Prostate gland (tissue), 2 donors: ENCODE results near the gene FHL3. TPM values are rescaled to one million over a fixed set of nuclear protein-coding genes. Genes with fewer than 3 reads are reported as not detected.
A peak's percentile ranks its signal among the peaks of the same experiment; 100 is the strongest.

ENCODE experiments used
- DNase-seq: peaks from one replicate; pipeline ENCODE4 v3.0.0-alpha.2; 2019; ENCODE audit warnings: low spot score
- H3K27ac ChIP-seq, 2 donors: fragments of 200-600 bp; sonication (generic); 2 replicates each; pipeline ENCODE4 v1.5.1; 2017 to 2019
- H3K27me3 ChIP-seq: fragments of 200-600 bp; sonication (generic); replicated peaks from 2 replicates; pipeline ENCODE4 v1.5.1; 2019; ENCODE audit not compliant: insufficient read depth
- H3K36me3 ChIP-seq, 2 donors: fragments of 200-600 bp; sonication (generic); 1 replicate in 1 of 2; 2 replicates in 1 of 2; pipeline versions ENCODE4 v1.5.1 to v1.8.1; 2017 to 2019
- H3K4me1 ChIP-seq: fragments of 200-600 bp; sonication (generic); replicated peaks from 2 replicates; pipeline ENCODE4 v1.5.1; 2019
- H3K4me3 ChIP-seq, 2 donors: fragments of 200-600 bp; sonication (generic); 2 replicates each; pipeline ENCODE4 v1.5.1; 2017 to 2019
- H3K9me3 ChIP-seq: fragments of 200-600 bp; sonication (generic); 2 replicates; pipeline ENCODE4 v1.5.1; 2017
- CTCF ChIP-seq, 4 experiments: fragments of 200-600 bp in 2 of 4; fragments of 450-650 bp in 2 of 4; sonication (generic) in 2 of 4; IDR thresholded peaks; 1 replicate in 3 of 4; 2 replicates in 1 of 4; pipeline ENCODE4 v1.5.1; 2016 to 2019; ENCODE audit warnings: antibody characterized with exemption in 4 of 4, mild to moderate bottlenecking in 2 of 4, moderate library complexity in 2 of 4
- POLR2A ChIP-seq: fragments of 450-650 bp; IDR thresholded peaks from one replicate; pipeline ENCODE4 v1.6.1; 2016; ENCODE audit warnings: antibody characterized with exemption, mild to moderate bottlenecking
- POLR2AphosphoS5 ChIP-seq: sonication (generic); formaldehyde crosslinking; IDR thresholded peaks from one replicate; pipeline ENCODE4 v1.6.1; 2017; ENCODE audit warnings: antibody characterized with exemption
- WGBS: methylation state at CpG from one replicate; pipeline ENCODE4 v1.1.5; 2018; 5-methylcytosine and 5-hydroxymethylcytosine counted together
- intact Hi-C: fragments of 100-400 bp; cut with DNase I; formaldehyde crosslinking; loops from one replicate; pipeline ENCODE4 v1.14.2; 2022
- total RNA-seq, 2 donors: library from RNA; depleted of rRNA; stranded (reverse); fragments of >200 nt; gene quantifications; one replicate each; pipeline ENCODE4 v1.1.0, GENCODE V29; 2016

The FHL3 gene, protein sequence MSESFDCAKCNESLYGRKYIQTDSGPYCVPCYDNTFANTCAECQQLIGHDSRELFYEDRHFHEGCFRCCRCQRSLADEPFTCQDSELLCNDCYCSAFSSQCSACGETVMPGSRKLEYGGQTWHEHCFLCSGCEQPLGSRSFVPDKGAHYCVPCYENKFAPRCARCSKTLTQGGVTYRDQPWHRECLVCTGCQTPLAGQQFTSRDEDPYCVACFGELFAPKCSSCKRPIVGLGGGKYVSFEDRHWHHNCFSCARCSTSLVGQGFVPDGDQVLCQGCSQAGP
- total RNA-seq, result 10 to 100 TPM; 14.2 to 40.6 TPM

DNA sequence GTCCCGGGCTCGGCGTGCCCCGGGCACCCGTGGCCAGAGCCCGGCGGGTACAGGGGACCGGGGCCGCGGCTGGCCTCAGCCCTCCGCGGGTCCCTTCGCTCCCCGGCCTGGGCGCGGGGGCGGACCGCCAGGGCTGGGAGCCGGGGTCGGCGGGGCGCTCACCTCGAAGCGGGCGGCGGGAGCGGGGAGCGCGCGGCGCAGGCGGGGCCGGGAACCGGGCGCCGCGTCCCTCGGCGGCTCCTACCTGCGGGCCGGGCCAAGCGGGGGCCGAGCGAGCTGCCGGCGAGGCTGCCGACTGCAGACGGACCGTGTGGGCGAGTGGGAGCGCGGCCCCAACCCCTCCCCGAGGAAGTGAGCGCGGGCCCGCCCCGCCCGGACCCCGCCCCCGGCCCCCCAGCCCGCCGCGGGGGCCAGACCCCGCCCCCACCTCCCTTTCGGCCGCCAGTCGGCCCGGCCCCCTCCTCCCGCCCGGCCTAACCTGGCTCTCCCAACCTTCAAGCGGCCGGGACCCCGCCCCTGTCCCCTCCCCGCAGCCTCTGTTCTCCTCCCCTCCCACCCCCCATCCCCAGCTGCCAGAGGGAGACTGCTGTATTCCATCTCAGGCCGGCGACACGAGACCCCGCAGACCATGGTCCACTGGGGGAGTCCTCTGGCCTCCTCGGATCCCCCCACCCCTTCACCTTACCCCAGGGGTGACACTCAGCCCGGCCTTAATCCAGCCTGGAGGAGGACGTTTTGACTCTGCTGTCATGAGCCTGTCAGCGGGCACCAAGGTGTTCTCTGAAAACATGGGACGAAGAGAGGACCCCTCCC, at the start of gene FHL3:
FHL3 (minus strand) TSS at position 320 of the 813 bp plus-strand sequence. CDS start 6,102 bp downstream, outside the sequence.
- Histone ChIP-seq H3K36me3 (no peaks in the 10 kb centered on the region), H3K27me3 (no peaks in the 10 kb centered on the region), H3K9me3 (no peaks in the 10 kb centered on the region), H3K27ac (peak within 1 kb of the TSS; percentile 64 to 71), H3K4me3 (peak within 1 kb of the TSS; percentile 57 to 61), H3K4me1 (no peaks in the 10 kb centered on the region)
- DNase-seq, result no peak
- 5% methylated on average over 35 of the region's 83 CpGs for WGBS
- intact Hi-C loops, result no loop called here
- TF ChIP-seq CTCF (IDR thresholded peaks at IDR 0.05) (no peak), POLR2AphosphoS5 (no peak), POLR2A (no peak)

DNA sequence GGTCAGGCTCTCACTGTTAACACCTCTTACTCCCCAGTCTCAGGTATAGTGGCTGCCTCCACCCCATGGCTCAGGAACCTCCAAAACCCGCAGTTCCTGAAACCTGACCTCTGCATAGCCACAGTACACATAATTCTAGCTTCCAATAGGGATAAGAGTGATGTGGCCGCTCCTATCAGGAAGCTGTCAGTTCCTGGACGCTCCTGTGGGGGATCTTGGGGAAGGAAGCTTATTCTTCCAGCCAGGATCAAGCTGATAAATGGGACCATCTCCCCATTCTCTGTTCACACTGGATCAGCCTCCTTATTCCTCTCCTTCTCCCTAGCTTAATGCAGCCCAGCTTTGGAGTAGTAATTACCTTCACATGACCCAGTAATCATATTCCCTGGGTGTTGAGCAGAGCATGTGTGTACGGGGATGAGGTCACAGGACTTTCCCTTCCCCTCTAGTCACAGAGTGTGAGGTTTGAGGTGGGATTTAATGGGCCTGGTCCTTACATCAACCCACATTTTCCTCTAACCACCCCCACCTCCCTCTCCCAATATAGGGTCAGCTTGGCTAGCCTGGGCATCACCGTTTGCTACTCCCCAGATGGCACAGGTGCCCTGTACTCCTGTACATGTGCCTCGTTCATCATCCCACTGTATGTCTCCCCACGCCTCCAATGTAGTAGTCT, 48.2 kb upstream of the FHL3 start:
- H3K27ac ChIP-seq, result no peak overlapping the region
- intact Hi-C loops, result no loop called here
- no peak overlapping the region for H3K4me3 ChIP-seq
- no peak for DNase-seq
- no peak for TF ChIP-seq POLR2AphosphoS5
- no peak for TF ChIP-seq POLR2A
- TF ChIP-seq CTCF (IDR thresholded peaks at IDR 0.05), result no peak
- no peaks in the 10 kb centered on the region for H3K36me3 ChIP-seq
- no peaks in the 10 kb centered on the region for H3K9me3 ChIP-seq
- peaks cover 7% of the 10 kb centered on the region for H3K27me3 ChIP-seq
- H3K4me1 ChIP-seq, result no peaks in the 10 kb centered on the region
- WGBS, result 81% methylated on average over 7 of the region's 7 CpGs

GRCh38 chr1:38052750-38053415, 47.6 kb upstream of the FHL3 start:
- no peak for DNase-seq
- intact Hi-C loops, result no loop called here
- Histone ChIP-seq H3K27ac (no peak overlapping the region), H3K36me3 (no peaks in the 10 kb centered on the region), H3K27me3 (peaks cover 7% of the 10 kb centered on the region), H3K4me1 (no peaks in the 10 kb centered on the region), H3K9me3 (no peaks in the 10 kb centered on the region), H3K4me3 (no peak overlapping the region)
- TF ChIP-seq POLR2AphosphoS5 (no peak), CTCF (IDR thresholded peaks at IDR 0.05) (no peak), POLR2A (no peak)
- WGBS, result 66% methylated on average over 3 of the region's 3 CpGs

DNA sequence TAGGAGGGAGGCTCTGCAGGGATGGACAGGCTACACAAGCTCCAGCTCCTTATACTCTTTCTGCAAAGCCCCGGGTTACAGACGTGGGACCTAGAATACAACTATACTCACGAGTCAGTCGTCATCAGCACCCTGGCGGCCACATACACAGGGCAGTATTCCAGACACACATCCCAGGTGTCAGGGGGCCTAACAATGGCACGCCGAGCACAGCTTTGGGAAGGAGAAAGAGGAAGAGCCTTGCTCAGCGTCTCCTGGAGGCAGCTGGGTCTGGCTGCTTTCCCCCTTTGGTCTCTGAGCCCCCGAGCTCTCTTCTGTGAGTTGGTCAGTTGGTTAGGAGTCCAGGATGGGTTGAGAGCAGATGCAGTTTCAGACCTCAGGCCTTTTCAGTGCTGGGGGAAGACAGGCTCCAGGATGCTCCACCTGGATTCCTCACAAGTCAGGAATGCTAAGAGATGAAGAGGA, 45.8 kb upstream of the FHL3 start:
- Histone ChIP-seq H3K36me3 (no peaks in the 10 kb centered on the region), H3K4me3 (no peak overlapping the region), H3K4me1 (no peaks in the 10 kb centered on the region), H3K27me3 (peaks cover 7% of the 10 kb centered on the region), H3K27ac (no peak overlapping the region), H3K9me3 (no peaks in the 10 kb centered on the region)
- no peak for DNase-seq
- intact Hi-C loops, result no loop called here
- TF ChIP-seq POLR2A, result no peak
- 78% methylated on average over 9 of the region's 9 CpGs for WGBS
